Mesenteric fat pad (tissue), 1 donor: ENCODE data around the gene PPM1J. TPM values are rescaled to one million over a fixed set of nuclear protein-coding genes. Genes with fewer than 3 reads are reported as not detected.

Experiments used
- total RNA-seq: library from RNA; stranded (reverse); fragmentation: NEBNext Ultra II Directional; extraction: Animal tissue kit (Norgen Biotek cat#: 25700); gene quantifications from one replicate; pipeline ENCODE4 v1.2.1, GENCODE V29; 2021
- donor health status: DM: yes; HTN: yes; CAD: no.

The PPM1J gene
- total RNA-seq, 1 donor from 2014 or later = 0.61 TPM

Other genes with a start within 250 kb of the PPM1J start
- gene WNT2B, start 206.4 kb downstream of the PPM1J start, total RNA-seq = 3.9 TPM
- 17.9 TPM for gene ST7L, start 96.2 kb downstream of the PPM1J start, total RNA-seq
- 142 TPM for gene CAPZA1, start 95.5 kb downstream of the PPM1J start, total RNA-seq
- 38.0 TPM for gene MOV10, start 40.7 kb downstream of the PPM1J start, total RNA-seq
- 253 TPM for gene RHOC, start 8.2 kb downstream of the PPM1J start, total RNA-seq
- 52.9 TPM for gene SLC16A1, start 240.9 kb upstream of the PPM1J start, total RNA-seq